GM18499 (cell line): ENCODE measurements around the gene STPG1.
"Not testable (repeated sequence)": the region's sequence is repeated elsewhere in the genome, so short reads cannot be mapped to it uniquely, and the experiment has no call there.

Source experiments
- ATAC-seq: cut with Tn5 transposase; IDR thresholded peaks from one replicate; pipeline ENCODE4 v1.9.1; 2021; ENCODE audit warnings: moderate number of reproducible peaks; ENCODE audit not compliant: insufficient read depth, unreplicated experiment

The STPG1 gene

GRCh38 chr1:24413350-24414163 is at the start of gene STPG1:
TSS of gene STPG1 (minus strand) at chr1:24413782. CDS start at chr1:24401388, 12,394 bp downstream.
- no peak for ATAC-seq

GRCh38 chr1:24462128-24462527 is 48.5 kb upstream of the STPG1 start:
- not testable (repeated sequence) for ATAC-seq

GRCh38 chr1:24459551-24460266 is 46.1 kb upstream of the STPG1 start:
- ATAC-seq, result no peak

GRCh38 chr1:24457866-24458265 is 44.3 kb upstream of the STPG1 start:
- ATAC-seq, result no peak

- ATAC-seq, result no peak
Measured at GRCh38 chr1:24455272-24455671, 41.7 kb upstream of the STPG1 start.

GRCh38 chr1:24454673-24455072 is 41.1 kb upstream of the STPG1 start:
- ATAC-seq, result no peak

GRCh38 chr1:24452922-24453485 is 39.4 kb upstream of the STPG1 start:
- ATAC-seq, result no peak

- ATAC-seq, result no peak
Measured at GRCh38 chr1:24451746-24452145, 38.2 kb upstream of the STPG1 start.

- no peak for ATAC-seq
Measured at GRCh38 chr1:24450857-24451397, 37.3 kb upstream of the STPG1 start.

GRCh38 chr1:24450316-24450715 is 36.7 kb upstream of the STPG1 start:
- no peak for ATAC-seq

GRCh38 chr1:24446446-24446845 is 32.9 kb upstream of the STPG1 start:
- ATAC-seq, result not testable (repeated sequence)

- ATAC-seq, result no peak
Measured at GRCh38 chr1:24443241-24443656, 29.7 kb upstream of the STPG1 start.

- ATAC-seq, result no peak
Measured at GRCh38 chr1:24442764-24443163, 29.2 kb upstream of the STPG1 start.

GRCh38 chr1:24441996-24442668 is 28.6 kb upstream of the STPG1 start:
- ATAC-seq, result no peak

GRCh38 chr1:24441480-24441879 is 27.9 kb upstream of the STPG1 start:
- no peak for ATAC-seq

GRCh38 chr1:24440436-24440835 is 26.9 kb upstream of the STPG1 start:
- no peak for ATAC-seq

- no peak for ATAC-seq
Measured at GRCh38 chr1:24438423-24438901, 24.9 kb upstream of the STPG1 start.

GRCh38 chr1:24437631-24438396 is 24.2 kb upstream of the STPG1 start:
- ATAC-seq, result no peak

- no peak for ATAC-seq
Measured at GRCh38 chr1:24435782-24436365, 22.3 kb upstream of the STPG1 start.
